Activated T-helper 17 cell treated with anti-CD3 and anti-CD28 coated beads, Interleukin-2, amount 50 U/mL, for 72 hours (primary cell): ENCODE measurements around the gene CXCL1. TPM values are rescaled to one million over a fixed set of nuclear protein-coding genes. Genes with fewer than 3 reads are reported as not detected.

Experiments used
- ATAC-seq: fragments of 150-1000 bp; cut with Tn5 transposase; replicated peaks from 2 replicates; pipeline ENCODE4 v1.10.0; 2021; ENCODE audit warnings: mild to moderate bottlenecking, moderate library complexity
- H3K27ac Mint-ChIP-seq: one replicate; pipeline ENCODE4 v1.8.0; 2022; ENCODE audit warnings: mixed read lengths
- H3K27me3 Mint-ChIP-seq: one replicate; pipeline ENCODE4 v1.8.0; 2022; ENCODE audit warnings: mixed read lengths
- H3K36me3 Mint-ChIP-seq: one replicate; pipeline ENCODE4 v1.8.0; 2022; ENCODE audit warnings: low read depth, mild to moderate bottlenecking, mixed read lengths
- H3K4me1 Mint-ChIP-seq: one replicate; pipeline ENCODE4 v1.8.0; 2022; ENCODE audit warnings: mixed read lengths
- H3K4me3 Mint-ChIP-seq: one replicate; pipeline ENCODE4 v1.8.0; 2022; ENCODE audit warnings: mild to moderate bottlenecking, mixed read lengths
- H3K9me3 Mint-ChIP-seq: one replicate; pipeline ENCODE4 v1.8.0; 2022; ENCODE audit warnings: mixed read lengths
- total RNA-seq, 2 donors: library from RNA; stranded (reverse); gene quantifications; one replicate each; pipeline ENCODE4 v1.2.3, GENCODE V29; 2022

Gene CXCL1
- total RNA-seq, 2 donors from 2014 or later = not detected

GRCh38 chr4:73904491-73904890, 35.3 kb downstream of the CXCL1 start:
- H3K4me1 Mint-ChIP-seq = no peaks in the 10 kb centered on the region
- ATAC-seq = no peak
- H3K27ac Mint-ChIP-seq = no peak overlapping the region
- no peaks in the 10 kb centered on the region for H3K9me3 Mint-ChIP-seq
- peaks cover 5% of the 10 kb centered on the region for H3K27me3 Mint-ChIP-seq
- H3K36me3 Mint-ChIP-seq = no peaks in the 10 kb centered on the region
- no peak overlapping the region for H3K4me3 Mint-ChIP-seq

- H3K9me3 Mint-ChIP-seq = no peaks in the 10 kb centered on the region
- H3K27ac Mint-ChIP-seq = no peak overlapping the region
- peaks cover 5% of the 10 kb centered on the region for H3K27me3 Mint-ChIP-seq
- no peak for ATAC-seq
- no peaks in the 10 kb centered on the region for H3K4me1 Mint-ChIP-seq
- no peaks in the 10 kb centered on the region for H3K36me3 Mint-ChIP-seq
- no peak overlapping the region for H3K4me3 Mint-ChIP-seq
Measured at GRCh38 chr4:73908965-73909364, 39.8 kb downstream of the CXCL1 start.

GRCh38 chr4:73911746-73912145, 42.6 kb downstream of the CXCL1 start:
- Mint-ChIP-seq H3K27me3 (peaks cover 5% of the 10 kb centered on the region), H3K36me3 (no peaks in the 10 kb centered on the region), H3K9me3 (no peaks in the 10 kb centered on the region), H3K27ac (no peak overlapping the region), H3K4me1 (no peaks in the 10 kb centered on the region), H3K4me3 (no peak overlapping the region)
- ATAC-seq = no peak

GRCh38 chr4:73912191-73912590, 43.0 kb downstream of the CXCL1 start:
- H3K4me3 Mint-ChIP-seq = no peak overlapping the region
- no peak for ATAC-seq
- H3K27ac Mint-ChIP-seq = no peak overlapping the region
- H3K4me1 Mint-ChIP-seq = no peaks in the 10 kb centered on the region
- H3K9me3 Mint-ChIP-seq = no peaks in the 10 kb centered on the region
- no peaks in the 10 kb centered on the region for H3K36me3 Mint-ChIP-seq
- H3K27me3 Mint-ChIP-seq = peaks cover 5% of the 10 kb centered on the region

- no peak for ATAC-seq
- Mint-ChIP-seq H3K27me3 (no peaks in the 10 kb centered on the region), H3K9me3 (no peaks in the 10 kb centered on the region), H3K4me1 (no peaks in the 10 kb centered on the region), H3K36me3 (no peaks in the 10 kb centered on the region), H3K27ac (no peak overlapping the region), H3K4me3 (no peak overlapping the region)
Measured at GRCh38 chr4:73914071-73914470, 44.9 kb downstream of the CXCL1 start.

- Mint-ChIP-seq H3K4me1 (no peaks in the 10 kb centered on the region), H3K27me3 (no peaks in the 10 kb centered on the region), H3K27ac (no peak overlapping the region), H3K4me3 (no peak overlapping the region), H3K36me3 (no peaks in the 10 kb centered on the region), H3K9me3 (no peaks in the 10 kb centered on the region)
- peak; percentile 23 for ATAC-seq
Measured at GRCh38 chr4:73916172-73916925, 47.2 kb downstream of the CXCL1 start.

GRCh38 chr4:73917081-73917501, 47.9 kb downstream of the CXCL1 start:
- Mint-ChIP-seq H3K4me3 (no peak overlapping the region), H3K27me3 (no peaks in the 10 kb centered on the region), H3K36me3 (no peaks in the 10 kb centered on the region), H3K9me3 (no peaks in the 10 kb centered on the region), H3K4me1 (no peaks in the 10 kb centered on the region), H3K27ac (no peak overlapping the region)
- peak; percentile 38 for ATAC-seq

- no peaks in the 10 kb centered on the region for H3K4me1 Mint-ChIP-seq
- H3K27ac Mint-ChIP-seq = no peak overlapping the region
- H3K27me3 Mint-ChIP-seq = no peaks in the 10 kb centered on the region
- H3K4me3 Mint-ChIP-seq = no peak overlapping the region
- no peaks in the 10 kb centered on the region for H3K9me3 Mint-ChIP-seq
- ATAC-seq = no peak
- H3K36me3 Mint-ChIP-seq = no peaks in the 10 kb centered on the region
Measured at GRCh38 chr4:73918058-73918457, 48.9 kb downstream of the CXCL1 start.

- Mint-ChIP-seq H3K4me3 (no peak overlapping the region), H3K27me3 (no peaks in the 10 kb centered on the region), H3K36me3 (no peaks in the 10 kb centered on the region), H3K27ac (no peak overlapping the region), H3K9me3 (no peaks in the 10 kb centered on the region), H3K4me1 (no peaks in the 10 kb centered on the region)
- no peak for ATAC-seq
Measured at GRCh38 chr4:73919691-73920090, 50.5 kb downstream of the CXCL1 start.

Other genes starting within 250 kb of the CXCL1 start
- under 1 TPM in 1 of 2 donors, not detected in 1; 0.09 TPM for gene RASSF6, start 249.0 kb upstream of the CXCL1 start, total RNA-seq
- 10 to 100 TPM; 11.9 to 14.5 TPM for gene CXCL8, start 128.8 kb upstream of the CXCL1 start, total RNA-seq
- not detected for gene CXCL6, start 32.7 kb upstream of the CXCL1 start, total RNA-seq
- gene PF4V1, start 16.1 kb upstream of the CXCL1 start, total RNA-seq = not detected
- not detected for gene PF4, start 112.6 kb downstream of the CXCL1 start, total RNA-seq
- not detected for gene PPBP, start 118.8 kb downstream of the CXCL1 start, total RNA-seq
- not detected for gene CXCL5, start 129.3 kb downstream of the CXCL1 start, total RNA-seq
- gene CXCL3, start 169.3 kb downstream of the CXCL1 start, total RNA-seq = not detected
- gene CXCL2, start 229.8 kb downstream of the CXCL1 start, total RNA-seq = under 1 TPM in 1 of 2 donors, not detected in 1; 0.19 TPM